ENCODE data around the gene CAPN5.
A peak's percentile ranks its signal among the peaks of the same experiment; 100 is the strongest.
"Not testable (repeated sequence)": the region's sequence is repeated elsewhere in the genome, so short reads cannot be mapped to it uniquely, and the experiment has no call there.

CAPN5 gene

GRCh38 chr11:77066229-77067042 lies at the start of gene CAPN5:
TSS of gene CAPN5 (plus strand) at chr11:77066971. CDS start at chr11:77084887, 17,916 bp downstream.
- peak; percentile 90 to 92 for DNase-seq

GRCh38 chr11:77018396-77018924 lies 48.3 kb upstream of the CAPN5 start:
- DNase-seq, result not testable (repeated sequence)

- DNase-seq, result no peak
Measured at GRCh38 chr11:77019976-77020595, 46.7 kb upstream of the CAPN5 start.

DNA sequence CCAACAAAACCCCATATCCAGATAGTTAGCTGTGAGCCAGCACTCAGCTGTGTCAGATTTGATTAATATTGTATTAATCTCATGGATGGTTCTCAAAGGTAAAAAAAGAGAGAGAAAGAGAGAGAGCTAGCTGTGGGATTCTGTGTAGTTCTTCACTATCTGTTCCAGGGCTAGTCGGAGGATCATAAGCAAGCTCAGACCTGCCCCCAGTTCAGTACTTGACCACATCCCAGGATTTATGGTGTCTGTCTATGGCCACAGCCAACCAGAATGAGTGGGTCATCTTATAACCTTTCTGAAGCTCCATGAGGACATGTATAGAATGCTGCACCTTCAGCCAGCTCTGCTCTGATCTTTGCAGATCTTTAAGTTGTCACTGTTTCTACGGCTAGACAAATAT lies 46.0 kb upstream of the CAPN5 start:
- no peak for DNase-seq

- no peak for DNase-seq
Measured at GRCh38 chr11:77024745-77025144, 42.0 kb upstream of the CAPN5 start.

DNA sequence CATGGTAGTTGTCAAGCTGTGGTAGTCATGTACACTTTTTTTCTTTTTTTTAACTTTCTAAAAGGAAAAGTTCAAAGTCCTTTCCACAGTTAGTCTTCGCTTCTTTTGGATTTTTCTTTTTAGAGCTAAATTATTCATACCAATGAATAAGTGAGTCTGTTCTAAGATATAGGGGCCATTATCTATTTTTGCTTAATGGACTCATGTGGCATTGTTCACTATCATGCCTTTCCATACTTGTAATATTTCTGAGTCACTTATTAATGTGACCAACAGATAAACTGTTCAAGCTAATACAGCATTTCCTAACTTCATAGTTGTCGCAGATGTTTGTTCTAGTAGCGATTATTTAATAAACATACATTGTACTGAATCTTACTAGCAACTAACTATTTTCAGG lies 40.5 kb upstream of the CAPN5 start:
- DNase-seq, result no peak

GRCh38 chr11:77026743-77027142 lies 40.0 kb upstream of the CAPN5 start:
- no peak for DNase-seq

GRCh38 chr11:77027275-77027674 lies 39.5 kb upstream of the CAPN5 start:
- DNase-seq, result no peak

- DNase-seq, result no peak
Measured at GRCh38 chr11:77029829-77030228, 36.9 kb upstream of the CAPN5 start.

DNA sequence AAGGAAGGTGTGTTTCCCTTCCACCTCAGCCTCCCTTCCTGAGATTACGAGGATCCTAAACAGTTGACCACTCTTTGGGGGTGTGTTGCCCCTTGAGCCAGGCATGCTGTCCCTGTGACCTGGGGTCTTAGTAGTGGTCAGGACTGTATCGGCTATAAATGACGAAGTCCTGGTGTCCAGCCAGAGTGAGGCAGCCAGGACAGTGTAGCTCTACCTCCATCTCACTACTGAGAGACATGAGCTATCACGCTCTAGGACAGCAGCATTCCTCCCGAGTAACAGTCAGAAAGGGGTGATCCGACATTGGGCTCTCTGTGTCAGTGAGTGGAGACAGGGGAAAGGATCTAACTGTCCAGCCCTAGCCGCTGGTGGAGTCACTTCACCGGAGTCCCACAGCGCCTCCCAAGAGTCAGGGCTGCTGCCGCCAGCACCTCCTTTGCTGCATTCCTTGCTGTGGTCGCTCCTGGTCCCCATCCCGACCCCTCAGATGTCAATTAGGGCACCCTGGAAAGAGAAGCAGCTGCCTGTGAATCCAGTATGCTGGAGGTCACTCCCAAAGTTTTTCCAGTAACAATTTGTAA lies 35.8 kb upstream of the CAPN5 start:
- no peak for DNase-seq

DNA sequence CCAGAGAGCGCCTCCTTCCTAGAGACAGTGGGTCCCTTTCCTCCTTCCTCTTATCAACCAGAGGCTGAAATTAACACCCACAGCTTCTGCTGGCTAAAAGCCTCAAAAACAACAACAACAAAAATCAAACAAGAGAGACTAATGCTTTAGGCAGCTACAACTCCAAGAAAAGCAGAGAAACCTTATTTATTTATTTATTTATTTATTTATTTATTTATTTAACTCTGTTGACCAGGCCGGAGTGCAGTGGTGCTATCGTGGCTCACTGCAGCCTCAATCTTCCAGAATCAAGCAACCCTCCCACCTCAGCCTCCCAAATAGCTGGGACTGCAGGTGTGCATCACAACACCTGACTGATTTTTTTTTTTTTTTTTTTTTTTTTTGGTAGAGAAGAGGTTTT lies 35.2 kb upstream of the CAPN5 start:
- DNase-seq, result no peak

- no peak for DNase-seq
Measured at GRCh38 chr11:77035039-77035438, 31.7 kb upstream of the CAPN5 start.

- DNase-seq, result no peak
Measured at GRCh38 chr11:77035580-77035979, 31.2 kb upstream of the CAPN5 start.

DNA sequence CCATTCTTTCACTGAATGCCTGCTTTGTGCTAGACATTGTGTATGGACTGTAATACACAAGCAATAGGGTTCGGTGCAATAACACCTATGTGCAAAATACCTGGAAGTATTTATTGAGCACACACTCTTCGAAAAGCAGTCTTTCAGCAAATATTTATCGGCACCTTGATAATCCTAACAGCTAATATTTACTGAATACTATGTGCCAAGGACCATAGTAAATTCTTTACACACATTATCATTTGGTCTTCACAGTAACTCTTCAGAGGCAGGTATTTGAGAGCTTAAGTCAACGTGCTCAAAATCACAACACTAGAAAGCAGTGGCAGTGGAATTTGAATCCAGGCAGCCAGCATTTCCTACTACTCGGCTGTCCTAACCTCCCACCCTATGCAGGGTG lies 30.4 kb upstream of the CAPN5 start:
- no peak for DNase-seq

- DNase-seq, result no peak
Measured at GRCh38 chr11:77037057-77037456, 29.7 kb upstream of the CAPN5 start.

GRCh38 chr11:77038029-77038824 lies 28.5 kb upstream of the CAPN5 start:
- no peak for DNase-seq

DNA sequence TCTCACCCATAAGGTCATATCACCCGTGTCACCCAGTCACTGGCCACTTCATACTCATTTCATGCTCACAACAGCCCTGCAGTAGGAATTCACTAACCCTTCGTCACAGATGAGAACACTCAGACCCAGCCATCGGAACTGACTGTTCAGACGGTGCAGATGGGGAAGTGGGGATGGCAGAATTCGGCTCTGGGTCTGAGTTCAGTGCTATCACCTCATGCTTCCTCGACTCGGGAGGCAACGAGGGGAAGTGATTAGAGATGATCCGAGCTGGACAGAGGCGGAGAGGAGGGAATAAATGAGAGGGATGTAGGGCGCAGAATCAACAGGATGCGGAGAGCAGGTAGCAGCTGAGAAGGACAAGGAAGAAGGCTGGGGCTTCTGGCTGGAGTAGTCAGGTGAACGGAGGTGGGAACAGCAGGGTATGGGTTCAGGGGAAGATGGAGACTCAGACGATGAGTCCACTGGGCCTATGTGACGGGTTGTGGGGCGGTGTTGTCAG lies 27.9 kb upstream of the CAPN5 start:
- DNase-seq, result no peak

DNA sequence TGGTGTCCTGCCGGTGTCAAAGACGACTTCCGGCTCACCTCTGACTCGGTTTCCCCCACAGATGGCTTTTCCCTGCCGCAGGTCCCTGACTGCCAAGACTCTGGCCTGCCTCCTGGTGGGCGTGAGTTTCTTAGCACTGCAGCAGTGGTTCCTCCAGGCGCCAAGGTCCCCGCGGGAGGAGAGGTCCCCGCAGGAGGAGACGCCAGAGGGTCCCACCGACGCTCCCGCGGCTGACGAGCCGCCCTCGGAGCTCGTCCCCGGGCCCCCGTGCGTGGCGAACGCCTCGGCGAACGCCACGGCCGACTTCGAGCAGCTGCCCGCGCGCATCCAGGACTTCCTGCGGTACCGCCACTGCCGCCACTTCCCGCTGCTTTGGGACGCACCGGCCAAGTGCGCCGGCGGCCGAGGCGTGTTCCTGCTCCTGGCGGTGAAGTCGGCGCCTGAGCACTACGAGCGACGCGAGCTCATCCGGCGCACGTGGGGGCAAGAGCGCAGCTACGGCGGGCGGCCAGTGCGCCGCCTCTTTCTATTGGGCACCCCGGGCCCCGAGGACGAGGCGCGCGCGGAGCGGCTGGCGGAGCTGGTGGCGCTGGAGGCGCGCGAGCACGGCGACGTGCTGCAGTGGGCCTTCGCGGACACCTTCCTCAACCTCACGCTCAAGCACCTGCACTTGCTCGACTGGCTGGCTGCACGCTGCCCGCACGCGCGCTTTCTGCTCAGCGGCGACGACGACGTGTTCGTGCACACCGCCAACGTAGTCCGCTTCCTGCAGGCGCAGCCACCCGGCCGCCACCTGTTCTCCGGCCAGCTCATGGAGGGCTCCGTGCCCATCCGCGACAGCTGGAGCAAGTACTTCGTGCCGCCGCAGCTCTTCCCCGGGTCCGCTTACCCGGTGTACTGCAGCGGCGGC lies 27.0 kb upstream of the CAPN5 start:
- DNase-seq, result peak; percentile 45 to 48

DNA sequence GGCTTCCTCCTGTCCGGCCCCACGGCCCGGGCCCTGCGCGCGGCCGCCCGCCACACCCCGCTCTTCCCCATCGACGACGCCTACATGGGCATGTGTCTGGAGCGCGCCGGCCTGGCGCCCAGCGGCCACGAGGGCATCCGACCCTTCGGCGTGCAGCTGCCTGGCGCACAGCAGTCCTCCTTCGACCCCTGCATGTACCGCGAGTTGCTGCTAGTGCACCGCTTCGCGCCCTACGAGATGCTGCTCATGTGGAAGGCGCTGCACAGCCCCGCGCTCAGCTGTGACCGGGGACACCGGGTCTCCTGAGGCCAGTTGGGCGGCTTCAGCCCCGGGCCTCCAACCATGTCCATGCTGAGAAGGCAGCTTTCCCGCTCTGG lies 26.4 kb upstream of the CAPN5 start:
- DNase-seq, result no peak

DNA sequence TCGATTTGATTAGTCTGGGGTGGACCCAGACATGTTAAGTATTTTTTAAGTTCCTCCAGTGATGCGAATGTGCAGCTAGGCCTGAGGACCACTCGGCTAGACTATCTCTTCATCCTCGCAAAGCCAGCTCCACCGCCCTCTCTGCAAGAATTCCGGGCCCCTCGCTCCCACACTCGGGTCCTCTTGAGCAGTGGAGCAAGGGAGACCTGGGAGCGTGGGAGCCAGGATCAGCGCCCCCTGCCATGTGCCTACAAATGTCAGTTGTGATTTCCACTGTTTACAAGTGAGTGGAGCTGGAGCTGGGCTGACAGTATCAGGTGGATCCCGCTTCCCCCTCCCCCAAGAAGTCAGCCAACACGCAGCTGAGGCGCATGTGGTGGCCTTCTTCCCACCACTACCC lies 25.9 kb upstream of the CAPN5 start:
- no peak for DNase-seq

DNA sequence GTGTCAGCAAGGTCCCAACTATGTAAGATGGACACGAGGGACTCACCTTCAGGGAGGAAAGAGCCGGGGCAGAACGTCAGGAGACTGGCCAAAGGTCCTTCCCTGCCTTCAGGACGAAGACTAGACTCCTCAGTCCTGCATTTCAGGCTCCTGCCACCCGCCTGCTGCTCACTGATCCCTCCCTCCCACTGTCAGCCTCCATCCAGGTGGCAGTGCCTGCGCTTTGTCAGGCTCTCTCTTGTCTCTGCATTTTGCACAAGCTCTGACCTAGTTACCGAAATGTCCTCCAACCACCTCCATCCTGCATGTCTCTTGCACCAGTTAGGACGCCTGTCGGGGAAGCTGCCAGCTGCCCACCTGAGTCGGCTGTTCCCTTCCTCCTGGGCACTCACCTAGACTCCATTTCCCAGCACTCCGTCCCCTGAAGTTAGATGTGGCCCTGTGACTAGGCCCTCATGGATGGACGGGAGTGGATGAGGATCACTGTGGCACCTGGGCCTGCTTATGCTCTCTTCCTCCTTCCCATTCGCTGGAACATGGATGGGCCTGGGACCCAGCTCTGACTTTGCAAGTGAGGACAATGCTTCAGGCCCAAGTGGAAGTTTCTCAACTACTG lies 24.6 kb upstream of the CAPN5 start:
- no peak for DNase-seq
